Ishikawa (cell line): ENCODE measurements around the gene NSG2.

ENCODE experiments used
- CEBPB ChIP-seq: IDR thresholded peaks from 2 replicates; pipeline ENCODE4 v1.6.1; 2012
- CREB1 ChIP-seq: IDR thresholded peaks from 2 replicates; pipeline ENCODE4 v1.6.1; 2012; ENCODE audit warnings: low read depth
- EGR1 ChIP-seq: IDR thresholded peaks from 2 replicates; pipeline ENCODE4 v1.6.1; 2012
- EP300 ChIP-seq: IDR thresholded peaks from 2 replicates; pipeline ENCODE4 v1.6.1; 2012; ENCODE audit warnings: borderline replicate concordance
- FOXM1 ChIP-seq: IDR thresholded peaks from 2 replicates; pipeline ENCODE4 v1.6.1; 2012; ENCODE audit warnings: low read depth, borderline replicate concordance
- NFIC ChIP-seq: IDR thresholded peaks from 2 replicates; pipeline ENCODE4 v1.6.1; 2012
- RAD21 ChIP-seq: IDR thresholded peaks from 2 replicates; pipeline ENCODE4 v1.6.1; 2012; ENCODE audit warnings: low read depth
- REST ChIP-seq: IDR thresholded peaks from 2 replicates; pipeline ENCODE4 v1.6.1; 2012; ENCODE audit warnings: low read depth, mild to moderate bottlenecking
- TAF1 ChIP-seq: IDR thresholded peaks from 2 replicates; pipeline ENCODE4 v1.6.1; 2012; ENCODE audit warnings: low read depth, mild to moderate bottlenecking
- TCF12 ChIP-seq: IDR thresholded peaks from 2 replicates; pipeline ENCODE4 v1.6.1; 2012; ENCODE audit warnings: low read depth
- TEAD4 ChIP-seq: IDR thresholded peaks from 2 replicates; pipeline ENCODE4 v1.6.1; 2012
- USF1 ChIP-seq: IDR thresholded peaks from 2 replicates; pipeline ENCODE4 v1.6.1; 2012
- YY1 ChIP-seq: IDR thresholded peaks from 2 replicates; pipeline ENCODE4 v1.6.1; 2012; ENCODE audit warnings: low read depth
- ZBTB7A ChIP-seq: IDR thresholded peaks from 2 replicates; pipeline ENCODE4 v1.6.1; 2012; ENCODE audit warnings: low read depth
- TF ChIP-seq, protein P1 (sequence below): IDR thresholded peaks from 2 replicates; pipeline ENCODE4 v1.6.1; 2012

NSG2 gene

DNA sequence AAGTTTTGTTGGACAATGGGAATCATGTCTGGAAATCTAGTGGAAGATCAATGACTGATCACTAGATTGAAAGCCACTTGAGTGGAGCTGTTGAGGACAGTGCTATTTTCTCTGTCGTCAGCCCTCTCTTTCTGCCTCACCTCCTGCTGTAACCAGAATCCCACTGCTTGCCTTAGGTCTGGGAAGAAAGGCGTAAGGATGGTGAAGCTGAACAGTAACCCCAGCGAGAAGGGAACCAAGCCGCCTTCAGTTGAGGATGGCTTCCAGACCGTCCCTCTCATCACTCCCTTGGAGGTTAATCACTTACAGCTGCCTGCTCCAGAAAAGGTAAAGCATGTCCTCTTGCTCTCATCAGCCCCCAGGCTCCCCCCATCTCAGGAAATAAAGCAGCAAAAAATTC lies 1.1 kb downstream of the NSG2 start:
- TF ChIP-seq CREB1 (no peak), EP300 (no peak), YY1 (no peak), EGR1 (no peak), REST (no peak)
- TF ChIP-seq, protein P1, sequence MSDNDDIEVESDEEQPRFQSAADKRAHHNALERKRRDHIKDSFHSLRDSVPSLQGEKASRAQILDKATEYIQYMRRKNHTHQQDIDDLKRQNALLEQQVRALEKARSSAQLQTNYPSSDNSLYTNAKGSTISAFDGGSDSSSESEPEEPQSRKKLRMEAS, result no peak

- TF ChIP-seq CEBPB, result no peak
- TF ChIP-seq ZBTB7A, result no peak
- TF ChIP-seq YY1, result no peak
- TF ChIP-seq FOXM1, result no peak
- TF ChIP-seq, protein P1, result no peak
- no peak for TF ChIP-seq EP300
Measured at GRCh38 chr5:174047472-174048099, 2.1 kb downstream of the NSG2 start.

DNA sequence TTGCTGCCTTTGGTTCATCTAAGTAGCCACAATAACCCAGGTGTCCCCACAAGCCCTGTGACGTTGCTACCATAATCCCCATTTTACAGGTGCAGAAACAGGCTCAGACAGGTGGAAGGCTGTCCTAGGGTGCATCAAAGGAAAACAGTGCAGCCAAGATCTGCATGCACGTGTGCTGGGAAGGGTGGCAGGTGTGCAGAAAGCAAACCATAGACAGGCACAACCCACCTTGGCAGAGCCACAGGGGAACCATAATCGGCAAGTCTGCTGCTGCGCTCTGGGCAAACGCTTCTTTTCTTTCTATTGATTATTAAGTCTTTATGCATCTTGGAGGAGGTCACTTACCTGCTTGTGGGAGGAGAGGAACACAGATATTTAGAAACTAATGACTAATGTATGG lies 7.1 kb downstream of the NSG2 start:
- TF ChIP-seq EP300, result no peak
- no peak for TF ChIP-seq USF1
- TF ChIP-seq, protein P1, result no peak
- no peak for TF ChIP-seq TEAD4
- no peak for TF ChIP-seq CEBPB
- TF ChIP-seq REST, result no peak
- TF ChIP-seq TCF12, result no peak
- no peak for TF ChIP-seq FOXM1
- TF ChIP-seq NFIC, result no peak
- no peak for TF ChIP-seq TAF1
- no peak for TF ChIP-seq RAD21

- TF ChIP-seq EP300, result no peak
Measured at GRCh38 chr5:174053905-174054304, 8.4 kb downstream of the NSG2 start.

DNA sequence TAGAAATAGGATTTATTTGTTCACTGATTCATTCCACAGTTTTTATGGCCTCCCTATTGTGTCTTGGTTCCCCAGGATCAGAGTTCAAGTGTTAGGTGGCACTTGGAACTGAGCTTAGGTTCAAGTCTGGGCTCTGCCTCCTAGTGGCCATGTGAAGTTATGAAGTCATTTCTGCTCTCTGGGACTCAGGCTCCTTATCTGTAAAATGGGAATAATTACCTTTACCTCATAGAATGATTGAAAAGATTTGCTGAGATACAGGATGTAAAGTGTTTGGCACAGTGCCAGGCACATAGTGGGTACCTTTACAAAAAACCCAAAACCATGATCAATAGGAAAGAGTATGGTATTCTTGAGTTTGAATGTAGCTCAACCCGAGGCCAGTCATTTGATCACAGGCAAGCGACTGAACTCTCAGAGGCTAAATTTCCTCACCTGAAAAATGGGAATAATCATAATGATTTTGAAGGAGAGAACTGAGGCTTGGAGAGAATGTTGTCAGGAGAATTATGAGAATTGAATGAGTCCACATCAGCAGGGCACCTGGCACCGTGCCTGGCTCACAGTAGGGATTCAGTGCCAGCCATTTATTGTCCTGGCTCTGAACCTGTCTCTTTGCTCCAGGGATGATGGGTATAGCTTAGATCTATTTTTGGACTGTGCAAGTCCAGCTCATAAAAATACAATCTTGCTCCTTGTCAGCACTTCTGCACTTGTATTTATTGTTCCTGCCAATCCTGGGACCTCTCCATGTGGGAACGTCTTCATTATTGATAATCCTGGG lies 10.8 kb downstream of the NSG2 start:
- peak; percentile 56 for TF ChIP-seq NFIC
- TF ChIP-seq TEAD4, result no peak

DNA sequence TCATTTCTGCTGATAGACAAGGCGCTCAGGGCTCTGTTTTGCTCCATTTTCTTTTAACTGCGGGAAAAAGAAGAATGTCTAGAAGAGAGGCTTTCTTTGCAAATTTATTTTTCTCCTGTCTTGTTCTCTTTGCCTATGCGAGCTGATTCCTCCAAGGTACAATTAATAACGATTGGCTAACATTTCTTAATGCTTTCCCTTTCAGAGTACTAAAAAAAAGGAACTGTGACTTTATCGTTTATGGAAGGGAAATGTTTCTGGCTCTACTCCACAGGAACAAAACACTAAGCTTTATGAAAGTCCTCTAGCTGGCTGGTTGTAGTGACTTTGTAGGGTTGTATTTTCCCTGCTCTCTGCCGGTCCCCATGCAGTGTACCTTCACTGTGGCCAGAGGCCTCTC lies 11.7 kb downstream of the NSG2 start:
- TF ChIP-seq EGR1 (no peak), CREB1 (no peak), NFIC (no peak), TAF1 (no peak)

DNA sequence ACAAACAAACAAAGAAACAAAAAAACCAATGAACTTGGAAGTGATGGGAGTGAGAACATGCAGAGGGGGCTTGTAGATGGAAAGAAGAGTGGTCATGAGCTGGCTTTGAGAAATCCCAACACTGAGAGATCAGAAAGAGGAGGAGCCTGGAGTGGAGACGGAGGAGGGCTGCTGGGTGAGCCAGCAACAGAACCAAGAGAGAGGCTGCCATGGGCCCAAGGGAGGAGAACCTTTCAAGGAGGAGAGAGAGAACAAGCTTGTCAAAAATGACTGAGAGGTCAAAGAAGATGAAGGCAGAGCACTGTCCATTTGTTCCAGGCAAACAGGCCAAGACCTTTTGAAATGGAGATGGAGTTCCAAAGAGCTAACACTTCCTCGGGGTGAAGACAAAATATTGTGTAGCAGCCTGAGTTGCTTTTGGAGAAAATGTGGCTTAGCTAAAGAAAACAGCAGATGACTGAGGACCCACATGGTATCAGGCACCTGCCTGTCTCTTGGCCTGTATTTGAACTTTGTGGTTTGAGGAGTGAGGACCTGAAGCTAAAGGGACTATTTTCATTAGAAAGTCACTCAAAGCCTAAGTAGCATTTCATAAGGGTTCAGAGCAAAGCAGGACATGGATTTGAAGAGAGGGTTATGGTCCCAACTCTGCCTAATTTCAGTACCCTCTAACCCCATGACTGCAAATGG lies 13.1 kb downstream of the NSG2 start:
- TF ChIP-seq TAF1 (no peak), ZBTB7A (no peak), CREB1 (no peak), NFIC (no peak), TEAD4 (no peak), TCF12 (no peak), FOXM1 (no peak), EGR1 (no peak), CEBPB (no peak), REST (no peak), USF1 (no peak), RAD21 (no peak)
- TF ChIP-seq, protein P1, result no peak
